IMR-90 (cell line): Measurements from ENCODE around the gene DCAF11.

ENCODE experiments used
- POLR2A ChIP-seq: IDR thresholded peaks from 2 replicates; pipeline ENCODE4 v1.6.1; 2012; ENCODE audit warnings: mild to moderate bottlenecking, low read depth, low read length
- RCOR1 ChIP-seq: IDR thresholded peaks from 2 replicates; pipeline ENCODE4 v1.6.1; 2012; ENCODE audit warnings: mild to moderate bottlenecking, low read length, improper control_type of control experiment; ENCODE audit not compliant: insufficient replicate concordance
- RFX5 ChIP-seq: IDR thresholded peaks from 2 replicates; pipeline ENCODE4 v1.8.0; 2012; ENCODE audit warnings: low read depth, mild to moderate bottlenecking, low read length, moderate library complexity
- TF ChIP-seq, protein P1 (sequence below): conservative IDR thresholded peaks from 2 replicates; pipeline ENCODE4 v1.5.1; 2012; ENCODE audit warnings: mild to moderate bottlenecking, low read depth, low read length, improper control_type of control experiment

DNA sequence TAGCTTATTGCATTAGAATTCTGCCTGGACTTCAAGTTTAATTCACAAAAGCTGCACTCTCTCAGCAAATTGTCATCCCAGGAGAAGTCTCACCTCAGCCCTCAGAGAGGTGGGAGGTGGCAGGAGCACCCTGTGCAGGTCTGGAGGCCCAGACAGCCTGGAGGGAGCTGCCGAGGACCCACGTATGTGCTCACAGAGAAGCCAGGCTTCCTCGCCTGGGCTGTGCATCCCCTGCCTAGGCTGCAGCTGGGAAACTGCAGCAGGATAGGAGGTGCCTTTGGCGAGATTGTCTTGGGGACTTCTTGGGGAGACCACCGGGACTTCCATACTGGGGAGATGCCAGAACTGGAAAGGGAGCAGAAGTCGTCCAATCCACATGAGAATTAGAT, 34.4 kb upstream of the DCAF11 start:
- TF ChIP-seq RCOR1 (no peak), POLR2A (no peak), RFX5 (no peak)
- TF ChIP-seq, protein P1, sequence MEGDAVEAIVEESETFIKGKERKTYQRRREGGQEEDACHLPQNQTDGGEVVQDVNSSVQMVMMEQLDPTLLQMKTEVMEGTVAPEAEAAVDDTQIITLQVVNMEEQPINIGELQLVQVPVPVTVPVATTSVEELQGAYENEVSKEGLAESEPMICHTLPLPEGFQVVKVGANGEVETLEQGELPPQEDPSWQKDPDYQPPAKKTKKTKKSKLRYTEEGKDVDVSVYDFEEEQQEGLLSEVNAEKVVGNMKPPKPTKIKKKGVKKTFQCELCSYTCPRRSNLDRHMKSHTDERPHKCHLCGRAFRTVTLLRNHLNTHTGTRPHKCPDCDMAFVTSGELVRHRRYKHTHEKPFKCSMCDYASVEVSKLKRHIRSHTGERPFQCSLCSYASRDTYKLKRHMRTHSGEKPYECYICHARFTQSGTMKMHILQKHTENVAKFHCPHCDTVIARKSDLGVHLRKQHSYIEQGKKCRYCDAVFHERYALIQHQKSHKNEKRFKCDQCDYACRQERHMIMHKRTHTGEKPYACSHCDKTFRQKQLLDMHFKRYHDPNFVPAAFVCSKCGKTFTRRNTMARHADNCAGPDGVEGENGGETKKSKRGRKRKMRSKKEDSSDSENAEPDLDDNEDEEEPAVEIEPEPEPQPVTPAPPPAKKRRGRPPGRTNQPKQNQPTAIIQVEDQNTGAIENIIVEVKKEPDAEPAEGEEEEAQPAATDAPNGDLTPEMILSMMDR = no peak
